NB4 (cell line): Measurements from ENCODE around the gene CDKL4.

ENCODE experiments used
- TF ChIP-seq, protein P1 (sequence below): IDR thresholded peaks from one replicate; pipeline ENCODE4 v1.5.1; 2012; ENCODE audit warnings: low read depth, low read length
- TF ChIP-seq, protein P2 (sequence below): IDR thresholded peaks from 2 replicates; pipeline ENCODE4 v1.6.1; 2011; ENCODE audit warnings: low read depth, low read length

DNA sequence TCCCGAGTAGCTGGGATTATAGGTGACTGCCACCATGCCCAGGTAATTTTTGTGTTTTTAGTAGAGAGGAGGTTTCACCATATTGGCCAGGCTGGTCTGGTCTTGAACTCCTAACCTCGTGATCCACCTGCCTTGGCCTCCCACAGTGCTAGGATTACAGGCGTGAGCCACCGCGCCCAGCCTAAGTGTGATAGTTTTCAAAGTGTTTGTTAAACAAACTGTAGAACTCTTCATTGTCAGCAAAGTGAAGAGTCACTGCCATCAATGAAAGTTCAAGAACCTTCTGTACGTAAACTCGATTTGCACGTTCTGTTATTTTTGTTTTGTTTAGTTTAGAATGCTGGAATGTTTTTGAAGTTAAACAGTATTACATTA is 104.9 kb downstream of the CDKL4 start:
- TF ChIP-seq, protein P1, sequence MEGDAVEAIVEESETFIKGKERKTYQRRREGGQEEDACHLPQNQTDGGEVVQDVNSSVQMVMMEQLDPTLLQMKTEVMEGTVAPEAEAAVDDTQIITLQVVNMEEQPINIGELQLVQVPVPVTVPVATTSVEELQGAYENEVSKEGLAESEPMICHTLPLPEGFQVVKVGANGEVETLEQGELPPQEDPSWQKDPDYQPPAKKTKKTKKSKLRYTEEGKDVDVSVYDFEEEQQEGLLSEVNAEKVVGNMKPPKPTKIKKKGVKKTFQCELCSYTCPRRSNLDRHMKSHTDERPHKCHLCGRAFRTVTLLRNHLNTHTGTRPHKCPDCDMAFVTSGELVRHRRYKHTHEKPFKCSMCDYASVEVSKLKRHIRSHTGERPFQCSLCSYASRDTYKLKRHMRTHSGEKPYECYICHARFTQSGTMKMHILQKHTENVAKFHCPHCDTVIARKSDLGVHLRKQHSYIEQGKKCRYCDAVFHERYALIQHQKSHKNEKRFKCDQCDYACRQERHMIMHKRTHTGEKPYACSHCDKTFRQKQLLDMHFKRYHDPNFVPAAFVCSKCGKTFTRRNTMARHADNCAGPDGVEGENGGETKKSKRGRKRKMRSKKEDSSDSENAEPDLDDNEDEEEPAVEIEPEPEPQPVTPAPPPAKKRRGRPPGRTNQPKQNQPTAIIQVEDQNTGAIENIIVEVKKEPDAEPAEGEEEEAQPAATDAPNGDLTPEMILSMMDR = no peak
- TF ChIP-seq, protein P2, sequence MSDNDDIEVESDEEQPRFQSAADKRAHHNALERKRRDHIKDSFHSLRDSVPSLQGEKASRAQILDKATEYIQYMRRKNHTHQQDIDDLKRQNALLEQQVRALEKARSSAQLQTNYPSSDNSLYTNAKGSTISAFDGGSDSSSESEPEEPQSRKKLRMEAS = no peak
